Endothelial cell of umbilical vein (primary cell): ENCODE results near the gene RAI1. TPM values are rescaled to one million over a fixed set of nuclear protein-coding genes. Genes with fewer than 3 reads are reported as not detected.
"Not testable (repeated sequence)": the region's sequence is repeated elsewhere in the genome, so short reads cannot be mapped to it uniquely, and the experiment has no call there.

ENCODE experiments used
- BruUV-seq: library from RNA; stranded (reverse); fragments of 400-500 nt; replicated peaks from 2 replicates; lab custom pipeline; 2021; lab: Mats Ljungman, UMichigan
- CTCF ChIA-PET: fragments of 300-600, 350-600 bp; sonication (Branson Sonifier 250); formaldehyde crosslinking; loops from one replicate; lab custom pipeline; 2021; ENCODE audit warnings: antibody characterized with exemption, inconsistent platforms; lab: Charles Lee
- POLR2A ChIA-PET: fragments of 300-600, 350-600 bp; sonication (Branson Sonifier 250); formaldehyde crosslinking; loops from one replicate; lab custom pipeline; 2021; ENCODE audit warnings: antibody characterized with exemption, inconsistent platforms; lab: Charles Lee
- DNase-seq: peaks from one replicate; pipeline ENCODE4 v3.0.0-alpha.2; 2011; ENCODE audit warnings: low read depth, low spot score
- FAIRE-seq: peaks from 2 replicates; lab custom pipeline; 2011; peaks lifted over from hg19 to GRCh38; lab: Jason Lieb, UNC
- H2AFZ ChIP-seq: 2 replicates; pipeline ENCODE4 v1.6.0; 2012; ENCODE audit warnings: low read depth, low read length, control low read depth, inconsistent platforms
- H3K27ac ChIP-seq: 2 replicates; pipeline ENCODE4 v1.5.1; 2011; ENCODE audit warnings: low read depth, mild to moderate bottlenecking, control low read depth, low read length, moderate library complexity; ENCODE audit not compliant: insufficient read depth
- H3K27me3 ChIP-seq, 2 experiments: 2 replicates each; pipeline versions ENCODE4 v1.6.0 to v1.6.1; 2011; ENCODE audit warnings: low read length in 2 of 2, mixed read lengths in 1 of 2; ENCODE audit not compliant: control insufficient read depth in 2 of 2, insufficient read depth in 2 of 2
- H3K36me3 ChIP-seq, 2 experiments: 2 replicates in 1 of 2; 3 replicates in 1 of 2; pipeline ENCODE4 v1.5.1; 2011; ENCODE audit warnings: low read length in 2 of 2, mild to moderate bottlenecking in 1 of 2, moderate library complexity in 1 of 2; ENCODE audit not compliant: control insufficient read depth in 2 of 2, insufficient read depth in 2 of 2; ENCODE audit errors: extremely low read depth in 1 of 2
- H3K4me1 ChIP-seq: 3 replicates; pipeline ENCODE4 v1.5.1; 2011; ENCODE audit warnings: mild to moderate bottlenecking, low read length; ENCODE audit not compliant: control insufficient read depth, insufficient read depth; ENCODE audit errors: extremely low read depth
- H3K4me2 ChIP-seq: 2 replicates; pipeline ENCODE4 v1.6.1; 2011; ENCODE audit warnings: low read length, control low read depth, mixed read lengths; ENCODE audit not compliant: insufficient read depth
- H3K4me3 ChIP-seq, 3 experiments: fragments of 200-600 bp in 1 of 3; sonication (generic), shearing (Covaris generic) in 1 of 3; replicated peaks in 1 of 3; 2 replicates each; pipeline ENCODE4 v1.5.1; 2011 to 2016; ENCODE audit warnings: control low read depth in 3 of 3, low read length in 3 of 3, mild to moderate bottlenecking in 2 of 3, inconsistent platforms in 1 of 3, low read depth in 1 of 3, moderate library complexity in 1 of 3; ENCODE audit not compliant: insufficient read depth in 1 of 3
- H3K79me2 ChIP-seq: 2 replicates; pipeline ENCODE4 v1.6.0; 2012; ENCODE audit warnings: low read length, inconsistent platforms; ENCODE audit not compliant: control insufficient read depth, insufficient read depth
- H3K9ac ChIP-seq: replicated peaks from 2 replicates; pipeline ENCODE3; 2011; ENCODE audit warnings: low read length, control low read depth; ENCODE audit not compliant: insufficient read depth; ENCODE audit errors: extremely low read depth
- H3K9me1 ChIP-seq: replicated peaks from 3 replicates; pipeline ENCODE4 v1.6.0; 2011; ENCODE audit warnings: mild to moderate bottlenecking, low read length; ENCODE audit not compliant: control insufficient read depth, insufficient read depth; ENCODE audit errors: extremely low read depth
- H3K9me3 ChIP-seq: replicated peaks from 2 replicates; pipeline ENCODE4 v1.5.1; 2012; ENCODE audit warnings: low read length, inconsistent platforms; ENCODE audit not compliant: control insufficient read depth, insufficient read depth
- H4K20me1 ChIP-seq: replicated peaks from 2 replicates; pipeline ENCODE3; 2011; ENCODE audit warnings: mild to moderate bottlenecking, low read length; ENCODE audit not compliant: control insufficient read depth, insufficient read depth; ENCODE audit errors: extremely low read depth
- FOS ChIP-seq: IDR thresholded peaks from 2 replicates; pipeline ENCODE4 v1.6.1; 2011; ENCODE audit warnings: mild to moderate bottlenecking, low read length, moderate library complexity, borderline replicate concordance; ENCODE audit not compliant: insufficient read depth
- dilution Hi-C: fragments of 300-500 bp; cut with MboI; formaldehyde crosslinking; loops from one replicate; pipeline ENCODE4 v1.15.0; 2019; ENCODE audit warnings: low sequenced_read_pairs; ENCODE audit not compliant: extremely low pct_ligation_motif_present
- intact Hi-C: fragments of 100-400 bp; cut with micrococcal nuclease; formaldehyde crosslinking; loops from one replicate; pipeline ENCODE4 v1.10.0; 2022
- polyA plus RNA-seq, 4 experiments: library from polyadenylated mRNA; depleted of rRNA in 3 of 4; stranded (reverse) in 3 of 4; unstranded in 1 of 4; fragments of >200 nt; gene quantifications; 2 replicates each; pipeline versions ENCODE4 v1.2.1 to v1.2.3, GENCODE V29; 2011 to 2012; ENCODE audit warnings: missing spikeins in 1 of 4
- total RNA-seq: library from RNA; stranded (reverse); gene quantifications from 2 replicates; pipeline ENCODE4 v1.2.3, GENCODE V29; 2021
- TF ChIP-seq, protein P1 (sequence below): IDR thresholded peaks from 2 replicates; pipeline ENCODE4 v1.6.1; 2011; ENCODE audit not compliant: insufficient read depth, insufficient read length

The RAI1 gene
- total and polyA plus RNA-seq, 2 donors (not counting 3 experiments of a cell fraction or from before 2014, with no cell fraction given): 7.8 to 43.3 TPM

DNA sequence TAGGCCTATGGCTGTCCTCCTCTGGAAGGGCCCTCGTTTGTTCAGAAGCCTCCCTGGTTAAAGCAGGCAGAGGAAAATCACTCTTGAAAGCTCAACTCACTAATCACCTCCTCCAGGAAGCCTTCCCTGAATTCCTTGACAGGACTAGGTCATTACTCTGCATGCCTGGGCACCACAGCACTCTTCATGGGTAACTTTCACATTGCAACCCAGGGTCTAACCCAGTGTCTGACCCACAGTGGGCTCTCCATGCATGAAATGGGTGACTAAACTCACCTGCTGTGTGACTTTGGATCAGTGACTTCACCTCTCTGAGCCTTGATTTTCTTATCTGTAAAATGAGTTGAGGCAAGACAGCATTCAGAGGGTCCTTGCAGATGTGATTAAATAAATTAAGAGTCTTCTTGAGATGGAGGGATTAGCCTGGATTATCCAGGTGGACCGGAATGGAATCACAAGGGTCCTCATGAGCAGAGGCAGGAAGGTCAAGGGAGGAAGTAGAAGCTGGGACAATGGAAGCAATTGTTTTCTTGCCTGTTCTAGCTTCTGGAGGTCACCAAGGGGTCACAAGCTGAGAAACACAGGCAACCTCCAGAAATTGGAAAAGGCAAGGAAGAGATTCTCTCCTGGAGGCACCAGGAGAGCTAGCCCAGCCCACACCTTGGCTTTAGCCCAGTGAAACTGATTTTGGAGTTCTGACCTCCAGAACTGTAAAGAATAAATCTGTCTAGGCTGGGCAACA, 3.8 kb upstream of the RAI1 start:
- Histone ChIP-seq H3K4me1 (peaks cover 20% of the 10 kb centered on the region), H3K27ac (no peak overlapping the region), H3K4me3 (no peak overlapping the region), H3K4me2 (peak overlapping the region; percentile 30), H3K79me2 (peaks cover 8% of the 10 kb centered on the region), H4K20me1 (no peaks in the 10 kb centered on the region), H3K9me3 (no peaks in the 10 kb centered on the region), H3K9ac (no peak overlapping the region), H3K27me3 (peaks cover 4 to 11% of the 10 kb centered on the region in 2 experiments), H3K9me1 (no peaks in the 10 kb centered on the region), H2AFZ (no peak overlapping the region), H3K36me3 (no peaks in the 10 kb centered on the region)
- dilution Hi-C loops: no loop called here
- BruUV-seq: no TSS peak
- CTCF ChIA-PET: interaction anchor here (1.0 to 1.4 kb wide), 2 partner anchors 9 to 97 kb away, joined by 3 to 5 read pairs; no protein-coding TSS in a partner anchor
- intact Hi-C loops: no loop called here
- TF ChIP-seq, protein P1, sequence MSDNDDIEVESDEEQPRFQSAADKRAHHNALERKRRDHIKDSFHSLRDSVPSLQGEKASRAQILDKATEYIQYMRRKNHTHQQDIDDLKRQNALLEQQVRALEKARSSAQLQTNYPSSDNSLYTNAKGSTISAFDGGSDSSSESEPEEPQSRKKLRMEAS: no peak
- no peak for TF ChIP-seq FOS
- FAIRE-seq (peak; percentile 81), DNase-seq (no peak)
- POLR2A ChIA-PET: no interaction called here

DNA sequence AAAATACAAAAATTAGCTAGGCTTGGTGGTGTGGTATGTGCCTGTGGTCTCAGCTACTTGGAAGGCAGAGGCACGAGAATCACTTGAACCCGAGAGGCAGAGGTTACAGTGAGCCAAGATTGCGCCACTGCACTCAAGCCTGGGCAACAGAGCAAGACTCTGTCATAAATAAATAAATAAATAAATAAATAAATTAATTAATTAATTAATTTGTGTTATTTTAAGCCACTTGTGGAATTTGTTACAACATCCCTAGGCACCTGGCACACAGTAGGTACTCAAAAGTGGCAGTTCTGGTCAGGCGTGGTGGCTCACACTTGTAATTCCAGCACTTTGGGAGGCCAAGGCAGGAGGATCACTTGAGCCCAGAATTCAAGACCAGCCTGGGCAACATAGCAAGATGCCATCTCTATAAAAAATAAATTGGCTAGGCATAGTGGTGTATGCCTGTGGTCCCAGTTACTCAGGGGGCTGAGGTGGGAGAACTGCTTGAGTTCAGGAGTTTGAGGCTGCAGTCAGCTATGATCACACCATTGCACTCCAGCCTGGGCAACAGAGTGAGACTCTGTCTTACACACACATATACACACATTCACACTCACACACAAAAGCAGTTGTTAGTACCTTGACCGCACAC, 3.1 kb upstream of the RAI1 start:
- CTCF ChIA-PET: interaction anchor here (1.0 to 1.4 kb wide), 3 partner anchors 9 to 123 kb away, joined by 3 to 5 read pairs (median 5); no protein-coding TSS in a partner anchor
- Histone ChIP-seq H3K4me1 (peaks cover 22% of the 10 kb centered on the region), H3K79me2 (peaks cover 15% of the 10 kb centered on the region)
- H3K4me2 ChIP-seq, H4K20me1 ChIP-seq, DNase-seq, intact Hi-C loops, H3K27me3 ChIP-seq, POLR2A ChIA-PET, H3K9me1 ChIP-seq, H3K9me3 ChIP-seq, FAIRE-seq, H3K9ac ChIP-seq, H2AFZ ChIP-seq, H3K27ac ChIP-seq, BruUV-seq, H3K4me3 ChIP-seq, dilution Hi-C loops, H3K36me3 ChIP-seq: not testable (repeated sequence)
